Activated effector memory CD4-positive, alpha-beta T cell treated with anti-CD3 and anti-CD28 coated beads, Interleukin-2, amount 50 U/mL, for 16 hours (primary cell): ENCODE results near the gene USP36.
"Not testable (repeated sequence)": the region's sequence is repeated elsewhere in the genome, so short reads cannot be mapped to it uniquely, and the experiment has no call there.

Experiments used
- DNase-seq: peaks from one replicate; pipeline ENCODE4 v3.0.0-alpha.2; 2020

The USP36 gene

GRCh38 chr17:78789149-78789662, 51.4 kb downstream of the USP36 start:
- DNase-seq, result no peak

DNA sequence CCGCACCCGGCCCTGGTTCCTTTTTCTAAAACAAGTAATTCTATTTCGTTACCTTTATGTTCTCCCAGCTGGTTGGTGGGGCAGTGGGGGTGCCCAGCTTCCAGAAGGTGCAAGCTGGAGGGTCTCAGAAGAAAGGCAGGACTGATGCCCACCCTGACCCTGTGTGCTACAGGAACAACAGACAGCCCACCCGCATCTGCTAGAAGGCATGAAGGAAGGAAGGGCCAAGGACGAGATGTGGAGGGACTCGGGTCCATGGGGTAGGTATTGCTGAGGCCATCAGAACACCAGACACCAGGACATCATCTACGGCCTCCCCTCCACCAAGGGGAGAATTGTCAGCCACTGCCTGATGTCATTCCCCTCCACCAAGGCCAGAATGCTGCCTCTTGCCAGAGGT, 52.2 kb downstream of the USP36 start:
- no peak for DNase-seq

DNA sequence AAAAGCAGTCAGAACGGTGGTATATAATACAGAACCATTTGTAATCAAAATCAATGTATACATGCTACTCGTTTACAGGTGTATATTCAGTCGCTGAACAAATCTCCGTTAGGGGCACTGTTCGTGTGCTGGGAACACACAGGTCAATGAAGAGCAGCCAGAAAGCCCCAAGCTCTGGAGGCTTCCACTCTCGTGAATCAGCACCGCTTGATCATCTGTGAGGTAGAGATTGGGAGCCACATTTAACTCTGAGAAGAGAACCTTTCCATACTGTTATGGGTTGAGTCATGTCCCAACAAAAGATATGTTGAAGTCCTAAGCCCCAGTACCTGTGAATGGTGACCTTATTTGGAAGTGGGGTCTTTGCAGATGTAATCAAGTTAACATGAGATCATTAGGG, 53.2 kb downstream of the USP36 start:
- no peak for DNase-seq

DNA sequence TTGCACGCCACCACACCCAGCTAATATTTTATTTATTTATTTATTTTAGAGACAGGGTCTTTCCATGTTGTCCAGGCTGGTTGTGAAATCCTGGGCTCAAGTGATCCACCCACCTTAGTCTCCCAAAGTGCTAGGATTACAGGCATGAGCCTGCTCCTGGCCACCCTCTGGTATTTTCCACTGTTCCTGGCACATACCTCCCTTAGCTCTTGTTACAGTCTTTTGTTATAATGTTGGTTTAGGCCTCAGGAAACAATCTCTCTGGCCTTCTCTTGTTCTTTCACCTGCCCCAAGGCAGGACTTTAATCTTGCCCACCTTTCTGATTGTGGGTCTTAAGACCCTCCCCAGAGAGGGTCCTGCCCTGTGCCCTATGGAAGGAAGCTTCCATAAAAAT, 55.0 kb downstream of the USP36 start:
- DNase-seq, result no peak

DNA sequence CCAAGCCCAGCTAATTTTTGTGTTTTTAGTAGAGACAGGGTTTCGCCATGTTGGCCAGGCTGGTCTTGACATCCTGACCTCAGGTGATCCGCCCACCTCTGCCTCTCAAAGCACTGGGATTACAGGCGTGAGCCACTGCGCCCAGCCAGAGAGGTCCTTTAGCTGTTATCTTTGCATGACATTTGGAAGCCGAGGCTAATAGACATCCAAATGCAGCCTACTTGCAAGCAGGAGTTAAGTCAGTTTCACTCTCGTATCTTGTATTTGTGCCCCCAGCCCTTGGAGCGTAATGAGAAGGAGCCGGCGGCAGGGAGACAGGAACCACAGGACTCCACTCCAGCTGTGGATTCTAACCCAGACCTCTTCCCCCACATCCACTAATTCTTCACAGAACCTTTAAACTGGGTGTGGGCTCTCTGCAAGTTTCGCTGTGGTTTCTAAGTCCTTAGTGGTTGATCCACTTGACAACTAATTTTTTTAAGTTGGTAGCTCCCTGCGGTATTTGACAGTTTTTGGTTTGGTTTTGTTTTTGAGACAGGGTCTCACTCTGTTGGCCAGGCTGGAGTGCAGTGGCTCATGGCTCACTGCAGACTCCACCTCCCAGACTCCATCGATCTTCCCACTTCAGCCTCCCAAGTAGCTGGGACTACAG, 55.5 kb downstream of the USP36 start:
- no peak for DNase-seq

DNA sequence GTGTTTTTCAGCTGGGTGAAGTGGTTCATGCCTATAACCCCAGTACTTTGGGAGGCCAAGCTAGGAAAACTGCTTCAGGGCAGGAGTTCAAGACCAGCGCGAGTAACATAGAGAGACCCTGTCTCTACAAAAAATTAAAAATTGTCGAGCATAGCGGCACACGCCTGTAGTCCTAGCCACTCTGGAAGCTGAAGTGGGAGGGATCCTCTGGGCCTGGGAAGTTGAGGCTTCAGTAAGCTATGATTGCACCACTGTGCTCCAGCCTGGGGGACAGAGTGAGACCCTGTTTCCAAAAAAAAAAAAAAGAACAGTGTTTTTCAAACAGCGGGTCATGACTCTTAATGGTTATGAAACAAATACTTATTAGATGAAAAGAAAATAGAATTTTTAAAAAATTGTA, 56.3 kb downstream of the USP36 start:
- DNase-seq, result no peak

DNA sequence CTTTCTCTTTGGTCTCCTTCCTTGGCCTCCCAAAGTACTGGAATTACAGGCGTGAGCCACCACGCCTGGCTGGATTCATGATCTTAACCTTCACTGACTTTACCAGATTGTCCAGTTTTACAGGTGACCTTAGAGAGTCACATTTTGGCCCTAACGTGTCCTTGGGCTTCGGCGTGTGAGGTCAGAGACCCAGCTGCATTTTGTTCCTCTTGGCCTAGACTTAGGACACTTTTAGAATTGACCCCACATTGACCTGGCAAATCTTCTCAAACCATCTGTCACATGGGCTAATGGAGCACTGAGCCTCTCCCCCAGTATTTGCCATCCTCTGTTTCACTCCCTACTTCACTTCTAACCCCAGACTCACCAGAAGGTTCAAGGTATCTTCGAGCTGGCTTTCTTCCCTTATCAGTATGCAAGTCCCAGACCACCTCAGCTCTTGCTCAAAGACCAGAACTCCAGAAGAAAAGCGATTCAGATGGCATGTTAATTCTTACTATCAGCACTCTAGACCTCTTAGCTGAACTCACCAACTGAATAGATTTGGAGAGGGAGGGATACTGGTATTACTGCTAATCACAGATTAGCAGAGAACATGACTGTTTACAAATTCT, 56.8 kb downstream of the USP36 start:
- no peak for DNase-seq

GRCh38 chr17:78781893-78782304, 58.7 kb downstream of the USP36 start, which contains the start of gene CYTH1:
Gene CYTH1, minus strand, starts transcription at chr17:78782273. Its CDS starts 50 bp downstream, at chr17:78782223.
- no peak for DNase-seq

GRCh38 chr17:78781104-78781892, 59.3 kb downstream of the USP36 start:
- DNase-seq, result peak; percentile 82

GRCh38 chr17:78780335-78780734, 60.3 kb downstream of the USP36 start:
- no peak for DNase-seq

GRCh38 chr17:78779850-78780249, 60.8 kb downstream of the USP36 start:
- peak; percentile 83 for DNase-seq

- not testable (repeated sequence) for DNase-seq
Measured at GRCh38 chr17:78779286-78779651, 61.3 kb downstream of the USP36 start.

DNA sequence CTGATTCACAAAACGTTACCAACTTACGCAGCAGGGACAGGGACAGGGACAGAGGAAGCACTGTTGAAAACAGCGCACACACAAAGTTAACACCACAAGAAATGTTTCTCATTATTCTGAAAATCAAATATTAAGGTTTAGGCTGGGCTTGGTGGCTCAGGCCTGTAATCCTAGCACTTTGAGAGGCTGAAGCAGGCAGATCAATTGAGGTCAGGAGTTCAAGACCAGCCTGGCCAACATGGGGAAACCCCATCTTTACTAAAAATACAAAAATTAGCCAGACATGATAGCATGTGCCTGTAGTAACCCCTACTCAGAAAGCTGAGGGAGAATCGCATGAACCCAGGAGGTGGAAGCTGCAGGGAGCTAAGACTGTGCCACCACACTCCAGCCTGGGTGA, 62.7 kb downstream of the USP36 start:
- DNase-seq, result peak; percentile 63

GRCh38 chr17:78774956-78775571, 65.5 kb downstream of the USP36 start:
- peak; percentile 85 for DNase-seq

DNA sequence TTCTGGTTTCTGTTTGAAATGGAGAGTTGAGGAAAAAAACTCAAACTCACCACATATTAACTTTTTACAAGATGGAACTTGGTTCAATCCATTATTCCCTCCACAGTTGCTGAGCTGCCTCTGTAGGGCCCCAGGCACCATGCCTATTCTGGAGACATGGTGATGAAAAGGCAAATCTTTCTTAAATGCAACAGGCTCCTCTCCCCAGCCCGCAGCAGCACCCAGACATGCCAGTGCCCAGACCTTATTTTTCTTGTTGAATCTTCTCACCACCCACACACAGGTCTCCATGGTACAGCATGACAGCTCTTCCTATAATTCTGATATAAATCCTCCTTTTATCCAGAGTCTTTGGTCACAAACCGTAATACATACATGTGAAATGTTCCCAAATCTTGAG, 66.2 kb downstream of the USP36 start:
- DNase-seq, result peak; percentile 73

DNA sequence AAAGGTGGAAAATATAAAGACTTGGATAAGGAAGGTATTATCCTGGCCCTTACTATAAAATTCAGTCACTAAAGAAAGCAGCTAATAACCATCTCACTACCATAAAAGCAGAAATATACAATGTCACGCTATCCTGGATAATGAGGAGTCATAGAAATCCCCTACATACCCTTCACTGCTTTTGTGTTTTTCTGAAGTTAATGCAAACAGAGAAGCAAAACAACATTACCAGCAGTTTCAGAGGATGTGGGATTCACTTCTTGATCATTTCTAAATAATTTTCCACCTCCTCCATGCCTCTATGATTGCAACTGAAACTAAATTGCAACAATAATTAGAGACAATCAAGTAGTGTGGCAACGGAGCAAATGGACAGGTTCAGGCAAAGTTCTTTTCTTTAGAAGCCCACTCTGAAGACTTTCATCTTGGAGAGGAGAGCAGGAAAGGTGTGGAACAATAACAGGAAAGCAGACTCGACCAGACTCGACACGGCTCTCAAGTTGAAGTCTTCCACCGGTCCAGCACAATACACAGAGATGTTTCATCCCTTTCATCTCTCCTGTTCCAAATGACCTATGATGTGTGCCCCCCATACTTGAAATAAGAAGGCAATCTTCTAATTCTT, 68.7 kb downstream of the USP36 start:
- DNase-seq, result peak; percentile 63

GRCh38 chr17:78769196-78769773, 71.3 kb downstream of the USP36 start:
- DNase-seq, result peak; percentile 63

GRCh38 chr17:78767806-78768205, 72.8 kb downstream of the USP36 start:
- no peak for DNase-seq

GRCh38 chr17:78766743-78767294, 73.8 kb downstream of the USP36 start:
- peak; percentile 58 for DNase-seq

- peak; percentile 56 for DNase-seq
Measured at GRCh38 chr17:78766225-78766624, 74.4 kb downstream of the USP36 start.

GRCh38 chr17:78765821-78766220, 74.8 kb downstream of the USP36 start:
- DNase-seq, result peak; percentile 54

DNA sequence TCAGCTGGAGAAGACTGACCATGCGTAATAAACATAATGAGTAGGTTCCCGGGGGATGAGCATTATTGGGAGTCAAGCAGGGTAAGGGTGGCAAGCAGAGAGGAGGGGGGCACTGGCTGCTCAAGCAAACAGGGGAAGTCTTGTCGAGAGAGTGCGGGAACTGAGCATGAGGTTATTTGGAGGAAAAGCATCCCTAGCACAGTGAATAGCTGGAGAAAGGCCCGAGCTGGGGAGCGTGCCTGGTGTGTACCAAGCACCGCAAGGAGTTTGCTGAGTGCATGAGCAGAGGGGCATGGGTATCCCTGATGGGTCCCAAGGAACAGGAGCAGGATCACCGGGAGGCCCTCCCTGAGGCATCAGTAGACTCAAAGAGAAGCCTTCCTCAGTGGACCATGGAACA, 75.7 kb downstream of the USP36 start:
- DNase-seq, result peak; percentile 60
